Stimulated activated naive B cell treated with anti-CD40 and anti-IgM and Interleukin-4, amounts not matched to agents 10 μg/mL and 1 μg/mL and 100 μg/mL, for 72 hours (primary cell): Measurements from ENCODE around the gene PLEKHG3.

Experiments used
- ATAC-seq, 2 donors: fragments of 150-1000 bp; cut with Tn5 transposase; replicated peaks; 2 replicates each; pipeline ENCODE4 v1.10.0; 2021; ENCODE audit warnings: moderate library complexity in 1 of 2
- DNase-seq: peaks from one replicate; pipeline ENCODE4 v3.0.0; 2021
- H3K27ac Mint-ChIP-seq: one replicate; pipeline ENCODE4 v1.8.0; 2022; ENCODE audit warnings: mild to moderate bottlenecking, mixed read lengths
- H3K27me3 Mint-ChIP-seq, 2 donors: one replicate each; pipeline ENCODE4 v1.8.0; 2022; ENCODE audit warnings: mixed read lengths in 2 of 2
- H3K36me3 Mint-ChIP-seq, 2 donors: one replicate each; pipeline ENCODE4 v1.8.0; 2022; ENCODE audit warnings: mixed read lengths in 2 of 2, mild to moderate bottlenecking in 1 of 2
- H3K4me1 Mint-ChIP-seq, 2 donors: one replicate each; pipeline ENCODE4 v1.8.0; 2022; ENCODE audit warnings: mixed read lengths in 2 of 2, mild to moderate bottlenecking in 1 of 2
- H3K4me3 Mint-ChIP-seq, 2 donors: one replicate each; pipeline ENCODE4 v1.8.0; 2022; ENCODE audit warnings: mild to moderate bottlenecking in 2 of 2, mixed read lengths in 2 of 2, moderate library complexity in 1 of 2
- H3K9me3 Mint-ChIP-seq, 2 donors: one replicate each; pipeline ENCODE4 v1.8.0; 2022; ENCODE audit warnings: mixed read lengths in 2 of 2, mild to moderate bottlenecking in 1 of 2

Gene PLEKHG3

DNA sequence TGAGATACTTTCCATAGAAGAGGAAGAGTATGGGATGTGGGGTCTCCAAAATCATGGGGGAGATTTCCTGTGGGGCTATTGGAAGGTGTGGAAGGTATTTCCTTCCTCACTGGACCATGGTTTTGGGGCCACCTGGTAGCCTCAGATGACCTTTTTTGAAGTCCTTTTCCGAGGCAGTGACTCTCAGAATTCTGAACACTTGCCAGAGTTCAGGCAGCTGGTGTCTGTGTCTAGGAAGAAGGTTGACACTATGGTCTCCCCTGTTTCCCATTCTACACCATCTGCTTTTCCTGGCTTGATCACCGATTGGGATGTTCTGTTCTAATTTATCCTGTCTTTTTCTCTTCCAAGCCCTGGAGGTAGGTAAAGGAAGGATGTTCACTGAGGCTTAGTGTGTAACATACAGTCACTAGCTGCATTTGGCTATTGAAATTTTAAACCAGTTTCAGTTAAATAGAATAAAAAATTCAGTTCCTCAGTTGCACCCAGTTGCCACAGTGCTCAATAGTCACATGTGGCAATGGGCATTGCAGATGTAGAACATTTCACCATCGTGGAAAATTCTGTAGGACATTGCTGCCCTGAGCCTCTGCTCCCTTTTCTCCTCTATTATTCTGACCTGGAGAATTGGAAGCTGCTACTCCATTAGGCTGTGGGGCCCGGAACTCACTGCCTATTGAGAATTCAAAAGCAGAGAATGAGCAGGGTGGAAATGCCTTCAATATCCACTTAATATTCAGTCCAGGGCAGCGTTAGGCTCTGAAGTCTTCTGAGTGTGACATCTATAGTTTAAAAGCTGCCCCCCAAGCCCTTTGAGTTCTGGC, 11.0 kb upstream of the PLEKHG3 start:
- Mint-ChIP-seq H3K36me3 (no peaks in the 10 kb centered on the region), H3K4me1 (no peaks in the 10 kb centered on the region), H3K9me3 (no peaks in the 10 kb centered on the region), H3K27ac (no peak overlapping the region), H3K27me3 (peaks cover 13 to 19% of the 10 kb centered on the region in 2 donors), H3K4me3 (no peak overlapping the region)
- DNase-seq (no peak), ATAC-seq (no peak)

- no peak overlapping the region for H3K27ac Mint-ChIP-seq
- peaks cover 10 to 18% of the 10 kb centered on the region in 2 donors for H3K27me3 Mint-ChIP-seq
- no peaks in the 10 kb centered on the region for H3K4me1 Mint-ChIP-seq
- H3K4me3 Mint-ChIP-seq: no peak overlapping the region
- DNase-seq (no peak), ATAC-seq (no peak)
- H3K9me3 Mint-ChIP-seq: no peaks in the 10 kb centered on the region
- no peaks in the 10 kb centered on the region for H3K36me3 Mint-ChIP-seq
Measured at GRCh38 chr14:64693810-64694165, 10.4 kb upstream of the PLEKHG3 start.

GRCh38 chr14:64695071-64695470, 9.2 kb upstream of the PLEKHG3 start:
- H3K9me3 Mint-ChIP-seq: no peaks in the 10 kb centered on the region
- H3K27me3 Mint-ChIP-seq: peaks cover 9 to 10% of the 10 kb centered on the region in 2 donors
- peaks cover 0 to 2% of the 10 kb centered on the region in 2 donors for H3K4me1 Mint-ChIP-seq
- H3K36me3 Mint-ChIP-seq: no peaks in the 10 kb centered on the region
- no peak overlapping the region for H3K27ac Mint-ChIP-seq
- ATAC-seq (no peak), DNase-seq (no peak)
- H3K4me3 Mint-ChIP-seq: no peak overlapping the region

- peaks cover 0 to 2% of the 10 kb centered on the region in 2 donors for H3K4me1 Mint-ChIP-seq
- no peak overlapping the region for H3K27ac Mint-ChIP-seq
- DNase-seq: no peak
- no peaks in the 10 kb centered on the region for H3K36me3 Mint-ChIP-seq
- no peak overlapping the region for H3K4me3 Mint-ChIP-seq
- peaks cover 15 to 16% of the 10 kb centered on the region in 2 donors for H3K27me3 Mint-ChIP-seq
- no peak for ATAC-seq
- H3K9me3 Mint-ChIP-seq: no peaks in the 10 kb centered on the region
Measured at GRCh38 chr14:64696355-64696857, 7.8 kb upstream of the PLEKHG3 start.

GRCh38 chr14:64698903-64699302, 5.3 kb upstream of the PLEKHG3 start:
- Mint-ChIP-seq H3K9me3 (no peaks in the 10 kb centered on the region), H3K4me1 (peaks cover 13 to 15% of the 10 kb centered on the region in 2 donors), H3K36me3 (no peaks in the 10 kb centered on the region), H3K4me3 (no peak overlapping the region), H3K27ac (no peak overlapping the region), H3K27me3 (peaks cover 35 to 38% of the 10 kb centered on the region in 2 donors)
- DNase-seq (no peak), ATAC-seq (peak in 1 of 2 donors; percentile 57)

DNA sequence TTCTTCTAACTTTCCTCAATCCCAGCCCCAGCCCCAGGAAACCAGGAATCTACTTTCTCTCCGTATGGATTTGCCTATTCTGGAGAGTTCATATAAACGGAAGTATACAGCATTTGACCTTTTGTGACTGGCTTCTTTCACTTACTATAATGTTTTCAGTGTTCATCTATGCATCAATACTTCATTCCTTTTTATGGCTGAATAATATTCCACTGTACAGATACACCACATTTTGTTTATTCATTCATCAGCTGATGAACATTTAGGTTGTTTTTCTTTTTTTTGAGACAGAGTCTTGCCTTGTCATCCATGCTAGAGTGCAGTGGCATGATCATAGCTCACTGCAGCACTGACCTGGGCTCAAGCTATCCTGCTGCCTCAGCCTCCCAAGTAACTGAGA, 3.9 kb upstream of the PLEKHG3 start:
- no peak for DNase-seq
- no peaks in the 10 kb centered on the region for H3K36me3 Mint-ChIP-seq
- peaks cover 37 to 49% of the 10 kb centered on the region in 2 donors for H3K27me3 Mint-ChIP-seq
- no peaks in the 10 kb centered on the region for H3K9me3 Mint-ChIP-seq
- H3K4me3 Mint-ChIP-seq: no peak overlapping the region
- H3K27ac Mint-ChIP-seq: no peak overlapping the region
- peaks cover 14 to 24% of the 10 kb centered on the region in 2 donors for H3K4me1 Mint-ChIP-seq
- no peak for ATAC-seq

- no peak for DNase-seq
- peaks cover 43 to 55% of the 10 kb centered on the region in 2 donors for H3K27me3 Mint-ChIP-seq
- H3K36me3 Mint-ChIP-seq: no peaks in the 10 kb centered on the region
Measured at GRCh38 chr14:64700894-64701293, 3.3 kb upstream of the PLEKHG3 start.

GRCh38 chr14:64701660-64702059, 2.6 kb upstream of the PLEKHG3 start:
- Mint-ChIP-seq H3K27me3 (peaks cover 46 to 59% of the 10 kb centered on the region in 2 donors), H3K36me3 (no peaks in the 10 kb centered on the region), H3K27ac (no peak overlapping the region), H3K4me1 (peaks cover 22 to 32% of the 10 kb centered on the region in 2 donors), H3K9me3 (no peaks in the 10 kb centered on the region), H3K4me3 (no peak overlapping the region)
- DNase-seq (no peak), ATAC-seq (no peak)

More at GRCh38 chr14:64700894-64701293, 3.3 kb upstream of the PLEKHG3 start:
- Mint-ChIP-seq H3K27ac (no peak overlapping the region), H3K4me3 (no peak overlapping the region), H3K4me1 (peaks cover 20 to 30% of the 10 kb centered on the region in 2 donors), H3K9me3 (no peaks in the 10 kb centered on the region)
- ATAC-seq: no peak

DNA sequence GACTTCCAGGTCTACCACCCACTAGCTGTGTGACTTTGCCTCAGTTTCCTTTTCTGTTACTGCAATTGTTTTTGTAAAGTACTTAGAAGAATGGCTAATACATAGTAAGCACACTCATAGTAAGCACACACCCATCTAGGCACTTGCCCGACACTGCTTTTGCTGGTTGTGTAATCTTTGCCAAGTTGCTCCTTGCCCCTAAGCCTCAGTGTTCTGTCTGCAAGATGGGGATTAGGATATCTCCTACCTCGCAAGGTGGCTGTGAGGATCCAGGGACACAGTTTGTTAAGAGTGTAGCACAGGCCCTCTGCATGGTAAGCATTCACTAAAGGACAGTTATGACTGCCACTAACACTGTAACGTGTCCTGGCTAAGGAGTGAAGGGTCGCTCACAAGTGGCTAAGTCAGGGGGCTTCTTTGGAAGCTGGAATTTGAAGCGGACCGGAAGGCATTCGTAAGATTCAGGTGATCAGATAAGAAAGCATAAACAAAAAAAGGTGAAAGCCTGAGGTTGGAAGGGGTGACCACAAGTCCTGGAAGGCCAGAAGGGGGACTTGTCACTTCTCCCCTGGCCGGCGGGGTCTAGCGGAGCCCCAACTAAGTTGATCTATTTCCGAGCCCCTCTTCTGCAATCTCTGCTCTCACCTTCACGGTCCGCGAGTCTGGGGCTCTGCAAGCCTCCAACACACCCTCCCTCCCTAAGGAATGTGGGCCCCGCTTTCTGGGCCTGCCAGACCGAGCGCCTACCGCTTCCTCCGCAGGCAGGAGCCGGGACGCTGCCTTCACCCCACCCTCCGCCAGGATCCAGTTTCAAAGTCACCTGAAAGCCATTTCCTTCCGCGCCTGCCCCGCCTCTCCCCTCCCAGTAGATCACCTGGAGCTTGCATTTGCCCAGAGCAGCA, 1.5 kb upstream of the PLEKHG3 start:
- no peak for ATAC-seq
- peaks cover 47 to 58% of the 10 kb centered on the region in 2 donors for H3K27me3 Mint-ChIP-seq

DNA sequence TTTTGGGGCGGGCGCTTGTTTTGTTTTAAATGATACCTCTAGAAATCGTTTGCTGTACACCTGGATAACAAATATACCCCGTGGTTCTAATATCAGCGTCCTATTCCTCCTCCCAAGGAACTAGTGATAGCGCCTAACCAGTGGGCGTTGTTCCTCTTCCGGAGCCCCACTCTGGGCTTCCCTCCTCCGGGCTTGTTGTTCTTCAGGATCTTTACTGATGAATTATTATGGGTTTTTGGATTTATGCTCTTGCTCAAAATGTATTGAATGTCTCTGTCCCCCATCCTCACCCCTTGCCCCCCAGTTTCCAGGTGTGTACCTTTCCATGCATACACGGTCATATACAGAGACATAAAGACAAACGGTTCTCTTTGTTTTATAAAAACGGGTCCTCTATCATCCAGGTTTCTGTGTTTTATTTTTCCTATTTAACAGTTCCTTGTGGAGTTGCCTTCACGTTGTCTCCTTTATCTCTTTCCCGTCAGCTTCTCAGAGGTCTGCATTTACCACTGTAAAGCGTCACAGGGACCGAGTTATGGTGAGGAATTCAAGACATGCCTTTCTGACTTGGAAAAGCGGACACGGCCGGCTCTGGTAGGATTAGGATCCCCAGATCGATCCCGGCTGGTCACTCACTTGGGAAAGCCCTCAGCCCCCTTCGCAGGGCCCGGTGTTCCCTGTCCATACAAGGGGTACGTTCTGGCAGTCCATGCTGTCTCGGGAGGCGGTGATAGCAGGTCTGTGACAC, 655 bp upstream of the PLEKHG3 start:
- peak overlapping the region; percentile 42 to 76 for H3K4me3 Mint-ChIP-seq
- peaks cover 46 to 58% of the 10 kb centered on the region in 2 donors for H3K27me3 Mint-ChIP-seq
- no peak for ATAC-seq
- no peak for DNase-seq
- peaks cover 27 to 38% of the 10 kb centered on the region in 2 donors for H3K4me1 Mint-ChIP-seq
- H3K36me3 Mint-ChIP-seq: no peaks in the 10 kb centered on the region
- no peak overlapping the region for H3K27ac Mint-ChIP-seq
- H3K9me3 Mint-ChIP-seq: no peaks in the 10 kb centered on the region

More for the DNA sequence above, 1.5 kb upstream of the PLEKHG3 start:
- Mint-ChIP-seq H3K27ac (no peak overlapping the region), H3K36me3 (no peaks in the 10 kb centered on the region), H3K4me1 (peaks cover 22 to 32% of the 10 kb centered on the region in 2 donors), H3K9me3 (no peaks in the 10 kb centered on the region), H3K4me3 (peak overlapping the region in 1 of 2 donors; percentile 42)
- no peak for DNase-seq

- Mint-ChIP-seq H3K9me3 (no peaks in the 10 kb centered on the region), H3K4me3 (peak overlapping the region; percentile 62 to 76), H3K27ac (no peak overlapping the region), H3K27me3 (peaks cover 57 to 67% of the 10 kb centered on the region in 2 donors), H3K4me1 (peaks cover 35 to 49% of the 10 kb centered on the region in 2 donors), H3K36me3 (no peaks in the 10 kb centered on the region)
- ATAC-seq: peak in 1 of 2 donors; percentile 17
- no peak for DNase-seq
Measured at GRCh38 chr14:64704743-64705380, 638 bp downstream of the PLEKHG3 start.

- Mint-ChIP-seq H3K27ac (no peak overlapping the region), H3K36me3 (no peaks in the 10 kb centered on the region), H3K4me1 (peaks cover 35 to 49% of the 10 kb centered on the region in 2 donors), H3K27me3 (peaks cover 56 to 67% of the 10 kb centered on the region in 2 donors), H3K9me3 (no peaks in the 10 kb centered on the region), H3K4me3 (peak overlapping the region; percentile 62 to 76)
- ATAC-seq: peak in 1 of 2 donors; percentile 44
- DNase-seq: no peak
Measured at GRCh38 chr14:64705381-64706118, 1.3 kb downstream of the PLEKHG3 start.

DNA sequence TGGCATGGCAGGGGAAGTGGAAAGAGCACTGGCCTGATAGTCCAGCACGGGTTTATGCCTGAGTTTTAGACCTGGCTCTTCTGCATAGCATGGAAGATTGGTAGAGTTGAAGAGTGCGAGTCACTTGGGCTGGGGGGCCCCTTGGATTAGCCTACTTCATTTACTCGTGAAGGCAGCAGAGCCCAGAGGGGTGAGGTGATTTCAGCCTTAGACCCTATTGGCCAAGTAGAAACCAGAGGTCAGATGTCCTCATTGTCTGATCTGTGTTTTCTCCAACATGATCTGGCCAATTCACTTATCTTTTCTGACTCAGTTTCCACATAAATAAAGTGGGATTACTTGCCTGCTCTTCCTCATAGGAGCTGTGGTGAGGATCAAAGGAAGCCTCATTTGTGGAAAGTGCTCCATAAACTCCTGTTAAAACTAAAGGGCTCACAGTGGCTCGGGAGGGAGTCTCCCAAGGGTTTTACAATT, 1.9 kb downstream of the PLEKHG3 start:
- Mint-ChIP-seq H3K4me1 (peaks cover 35 to 49% of the 10 kb centered on the region in 2 donors), H3K36me3 (no peaks in the 10 kb centered on the region), H3K27me3 (peaks cover 56 to 62% of the 10 kb centered on the region in 2 donors), H3K27ac (no peak overlapping the region), H3K9me3 (no peaks in the 10 kb centered on the region), H3K4me3 (no peak overlapping the region)
- ATAC-seq: no peak
- DNase-seq: no peak
